HepG2 (cell line): ENCODE data around the gene RPP25L.

Experiments
- POLR2A ChIP-seq, 2 experiments: IDR thresholded peaks; 2 replicates each; pipeline ENCODE4 v1.6.1; 2011; ENCODE audit warnings: low read depth in 2 of 2, low read length in 2 of 2, mild to moderate bottlenecking in 1 of 2, moderate library complexity in 1 of 2; ENCODE audit not compliant: insufficient read depth in 1 of 2
- ZFP1 ChIP-seq: IDR thresholded peaks from 2 replicates; pipeline ENCODE4 v1.6.1; 2016
- ZNF24 ChIP-seq: fragments of 450-650 bp; IDR thresholded peaks from 2 replicates; pipeline ENCODE4 v1.6.1; 2017; ENCODE audit warnings: antibody characterized with exemption, mild to moderate bottlenecking
- TF ChIP-seq, protein P1 (sequence below): sonication (generic); formaldehyde crosslinking; conservative IDR thresholded peaks from 2 replicates; pipeline ENCODE4 v1.4.0; 2020; ENCODE audit warnings: missing genetic modification reagents

DNA sequence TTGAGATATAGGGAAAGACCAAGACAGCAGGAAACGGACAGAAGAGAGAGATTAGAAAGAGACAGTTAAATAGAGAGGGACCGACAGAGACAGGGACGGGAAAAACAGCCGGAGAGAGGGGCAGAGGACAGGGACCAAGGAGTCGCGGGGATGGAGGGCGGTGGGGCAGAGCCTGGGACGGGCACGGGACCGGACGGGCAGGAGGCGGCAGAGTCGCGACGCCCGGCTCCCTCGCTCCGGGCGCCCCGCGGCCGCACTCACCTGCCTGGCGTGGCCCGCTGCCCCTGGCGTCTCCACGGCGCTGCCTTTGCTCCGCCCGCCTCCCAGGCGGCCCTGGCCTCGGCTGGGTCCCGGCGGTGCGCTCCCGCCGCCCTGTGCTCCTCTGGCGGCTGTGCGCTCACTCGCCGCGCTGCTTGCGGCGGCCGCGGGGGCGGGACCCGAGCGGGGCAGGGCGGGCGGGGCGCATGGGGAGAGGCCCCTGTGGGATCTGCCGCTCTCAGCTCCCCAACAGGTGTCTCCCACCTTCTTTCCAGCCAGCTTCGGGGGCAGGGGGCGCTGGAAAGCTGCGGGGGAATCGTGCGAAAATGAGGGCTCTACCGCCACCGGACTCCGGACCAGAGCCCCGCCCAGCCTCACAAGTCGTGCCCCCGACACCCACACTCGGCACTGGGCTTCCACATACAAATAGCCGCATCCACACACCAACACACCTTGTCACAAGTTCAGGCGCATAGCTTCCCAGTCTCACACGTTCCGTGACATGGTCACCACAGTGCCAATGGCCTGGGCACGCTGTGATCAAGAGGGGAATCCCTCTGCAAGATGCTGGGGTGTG lies 17.0 kb upstream of the RPP25L start, which contains the start of gene ARID3C:
- TF ChIP-seq POLR2A (IDR thresholded peaks at IDR 0.05; ENCODE audit: insufficient read depth in 1 of 2, low read depth in 2 of 2, low read length in 2 of 2): no peak
- TF ChIP-seq ZNF24: no peak
- no peak for TF ChIP-seq ZFP1
- TF ChIP-seq, protein P1, sequence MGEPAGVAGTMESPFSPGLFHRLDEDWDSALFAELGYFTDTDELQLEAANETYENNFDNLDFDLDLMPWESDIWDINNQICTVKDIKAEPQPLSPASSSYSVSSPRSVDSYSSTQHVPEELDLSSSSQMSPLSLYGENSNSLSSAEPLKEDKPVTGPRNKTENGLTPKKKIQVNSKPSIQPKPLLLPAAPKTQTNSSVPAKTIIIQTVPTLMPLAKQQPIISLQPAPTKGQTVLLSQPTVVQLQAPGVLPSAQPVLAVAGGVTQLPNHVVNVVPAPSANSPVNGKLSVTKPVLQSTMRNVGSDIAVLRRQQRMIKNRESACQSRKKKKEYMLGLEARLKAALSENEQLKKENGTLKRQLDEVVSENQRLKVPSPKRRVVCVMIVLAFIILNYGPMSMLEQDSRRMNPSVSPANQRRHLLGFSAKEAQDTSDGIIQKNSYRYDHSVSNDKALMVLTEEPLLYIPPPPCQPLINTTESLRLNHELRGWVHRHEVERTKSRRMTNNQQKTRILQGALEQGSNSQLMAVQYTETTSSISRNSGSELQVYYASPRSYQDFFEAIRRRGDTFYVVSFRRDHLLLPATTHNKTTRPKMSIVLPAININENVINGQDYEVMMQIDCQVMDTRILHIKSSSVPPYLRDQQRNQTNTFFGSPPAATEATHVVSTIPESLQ: no peak
